PC-9 (cell line): ENCODE data around the gene MAMLD1. TPM values are rescaled to one million over a fixed set of nuclear protein-coding genes. Genes with fewer than 3 reads are reported as not detected.

ENCODE experiments used
- BruUV-seq: library from RNA; stranded (reverse); fragments of 400-500 nt; replicated peaks from 2 replicates; lab custom pipeline; 2021; lab: Mats Ljungman, UMichigan
- CTCF ChIA-PET: fragments of 300-600 bp; sonication (Branson Sonifier 250); formaldehyde crosslinking; loops from one replicate; lab custom pipeline; 2022; ENCODE audit warnings: antibody characterized with exemption; lab: Charles Lee
- POLR2A ChIA-PET: fragments of 300-600 bp; sonication (Branson Sonifier 250); formaldehyde crosslinking; loops from one replicate; lab custom pipeline; 2022; ENCODE audit warnings: antibody characterized with exemption; ENCODE audit not compliant: unreplicated experiment; lab: Charles Lee
- DNase-seq, 2 experiments: peaks; one replicate each; pipeline versions ENCODE4 v3.0.0 to v3.0.0-alpha.2; 2015 to 2022; ENCODE audit warnings: mixed read lengths in 1 of 2
- H2AFZ ChIP-seq: fragments of 200-600 bp; sonication (generic); 2 replicates; pipeline ENCODE4 v1.8.1; 2017; ENCODE audit warnings: antibody characterized with exemption
- H3F3A ChIP-seq: fragments of 200-600 bp; sonication (generic); 2 replicates; pipeline ENCODE4 v1.8.1; 2017; ENCODE audit warnings: antibody characterized with exemption, mild to moderate bottlenecking, low read depth; ENCODE audit not compliant: insufficient read depth
- H3K27ac ChIP-seq: fragments of 200-600 bp; sonication (generic); 2 replicates; pipeline ENCODE4 v1.6.1; 2016; ENCODE audit warnings: mixed run types
- H3K27me3 ChIP-seq: fragments of 200-600 bp; sonication (generic); 2 replicates; pipeline ENCODE4 v1.6.1; 2016; ENCODE audit warnings: low read depth, mixed run types; ENCODE audit not compliant: insufficient read depth
- H3K36me3 ChIP-seq: fragments of 200-600 bp; sonication (generic); 2 replicates; pipeline ENCODE4 v1.6.1; 2016; ENCODE audit warnings: low read depth, mixed run types
- H3K4me1 ChIP-seq: fragments of 200-600 bp; sonication (generic); replicated peaks from 2 replicates; pipeline ENCODE4 v1.6.1; 2016; ENCODE audit warnings: mixed run types; ENCODE audit not compliant: insufficient read depth
- H3K4me2 ChIP-seq: fragments of 200-600 bp; sonication (generic); 2 replicates; pipeline ENCODE4 v1.6.1; 2017; ENCODE audit warnings: mixed run types
- H3K4me3 ChIP-seq: fragments of 200-600 bp; sonication (generic); 2 replicates; pipeline ENCODE4 v1.6.1; 2016; ENCODE audit warnings: mixed run types
- H3K79me2 ChIP-seq: fragments of 200-600 bp; sonication (generic); 2 replicates; pipeline ENCODE4 v1.6.1; 2017; ENCODE audit warnings: low read depth, mixed run types
- H3K9me2 ChIP-seq: fragments of 200-600 bp; sonication (generic); 2 replicates; pipeline ENCODE4 v1.8.1; 2017; ENCODE audit warnings: mild to moderate bottlenecking; ENCODE audit not compliant: insufficient read depth
- H3K9me3 ChIP-seq: fragments of 200-600 bp; sonication (generic); 2 replicates; pipeline ENCODE4 v1.8.1; 2016; ENCODE audit warnings: low read depth; ENCODE audit not compliant: insufficient read depth
- H4K20me1 ChIP-seq: fragments of 200-600 bp; sonication (generic); 2 replicates; pipeline ENCODE4 v1.8.1; 2017; ENCODE audit not compliant: insufficient read depth
- EZH2 ChIP-seq: fragments of 200-600 bp; sonication (generic); IDR thresholded peaks from 2 replicates; pipeline ENCODE4 v1.8.0; 2017; ENCODE audit warnings: antibody characterized with exemption, low read depth
- intact Hi-C: fragments of 100-400 bp; cut with micrococcal nuclease; formaldehyde crosslinking; loops from one replicate; pipeline ENCODE4 v1.10.0; 2022; ENCODE audit not compliant: unreplicated experiment
- total RNA-seq: library from RNA; stranded (reverse); gene quantifications from 2 replicates; pipeline ENCODE4 v1.2.3, GENCODE V29; 2021
- TF ChIP-seq, protein P1 (sequence below): fragments of 200-600 bp; sonication (generic); conservative IDR thresholded peaks from 2 replicates; pipeline ENCODE4 v1.6.1; 2017; ENCODE audit warnings: mixed run types, antibody characterized with exemption, mild to moderate bottlenecking, moderate library complexity

Gene MAMLD1
- total RNA-seq, 1 experiment from 2014 or later = 2.5 TPM

DNA sequence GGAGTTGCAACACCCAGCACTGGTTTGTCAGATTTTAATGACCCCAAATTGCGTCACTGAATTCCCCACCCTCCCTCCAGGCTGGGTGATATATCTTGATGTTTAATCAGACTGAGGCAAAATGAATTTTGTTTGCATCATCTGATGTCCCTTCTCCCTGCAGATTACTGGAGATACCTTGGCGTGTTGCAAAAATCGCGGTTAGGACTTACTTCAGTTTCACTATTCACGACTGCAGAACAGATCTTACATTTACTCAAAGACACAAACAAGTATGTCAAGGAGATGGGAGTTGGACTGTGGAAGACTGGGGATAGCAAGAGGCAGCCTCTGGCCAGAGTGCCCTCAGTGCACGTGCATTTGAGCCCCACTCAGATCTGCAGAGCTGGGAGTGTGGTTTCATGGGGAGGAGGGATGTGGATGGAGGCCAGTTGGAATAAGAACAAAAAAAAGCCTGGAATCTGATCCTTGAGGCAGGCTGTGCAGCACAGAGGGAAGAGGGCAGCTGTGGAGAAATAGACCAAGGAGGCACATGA, 113.1 kb downstream of the MAMLD1 start:
- Histone ChIP-seq H3K4me2 (no peak overlapping the region), H3K36me3 (no peaks in the 10 kb centered on the region), H3K9me3 (no peaks in the 10 kb centered on the region), H3K4me3 (no peak overlapping the region), H3K27ac (peak overlapping the region; percentile 21; the same call in 1 of the 2 replicates), H3K4me1 (peaks cover 9% of the 10 kb centered on the region; the same call in 1 of the 2 replicates), H3K79me2 (no peaks in the 10 kb centered on the region), H3K9me2 (no peaks in the 10 kb centered on the region), H2AFZ (no peak overlapping the region), H3K27me3 (no peaks in the 10 kb centered on the region), H4K20me1 (no peaks in the 10 kb centered on the region), H3F3A (no peaks in the 10 kb centered on the region)
- CTCF ChIA-PET = no interaction called here
- intact Hi-C loops = no loop called here
- no peak for DNase-seq
- BruUV-seq = no TSS peak
- POLR2A ChIA-PET = no interaction called here
- TF ChIP-seq, protein P1, sequence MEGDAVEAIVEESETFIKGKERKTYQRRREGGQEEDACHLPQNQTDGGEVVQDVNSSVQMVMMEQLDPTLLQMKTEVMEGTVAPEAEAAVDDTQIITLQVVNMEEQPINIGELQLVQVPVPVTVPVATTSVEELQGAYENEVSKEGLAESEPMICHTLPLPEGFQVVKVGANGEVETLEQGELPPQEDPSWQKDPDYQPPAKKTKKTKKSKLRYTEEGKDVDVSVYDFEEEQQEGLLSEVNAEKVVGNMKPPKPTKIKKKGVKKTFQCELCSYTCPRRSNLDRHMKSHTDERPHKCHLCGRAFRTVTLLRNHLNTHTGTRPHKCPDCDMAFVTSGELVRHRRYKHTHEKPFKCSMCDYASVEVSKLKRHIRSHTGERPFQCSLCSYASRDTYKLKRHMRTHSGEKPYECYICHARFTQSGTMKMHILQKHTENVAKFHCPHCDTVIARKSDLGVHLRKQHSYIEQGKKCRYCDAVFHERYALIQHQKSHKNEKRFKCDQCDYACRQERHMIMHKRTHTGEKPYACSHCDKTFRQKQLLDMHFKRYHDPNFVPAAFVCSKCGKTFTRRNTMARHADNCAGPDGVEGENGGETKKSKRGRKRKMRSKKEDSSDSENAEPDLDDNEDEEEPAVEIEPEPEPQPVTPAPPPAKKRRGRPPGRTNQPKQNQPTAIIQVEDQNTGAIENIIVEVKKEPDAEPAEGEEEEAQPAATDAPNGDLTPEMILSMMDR = no peak
- TF ChIP-seq EZH2 = no peak

DNA sequence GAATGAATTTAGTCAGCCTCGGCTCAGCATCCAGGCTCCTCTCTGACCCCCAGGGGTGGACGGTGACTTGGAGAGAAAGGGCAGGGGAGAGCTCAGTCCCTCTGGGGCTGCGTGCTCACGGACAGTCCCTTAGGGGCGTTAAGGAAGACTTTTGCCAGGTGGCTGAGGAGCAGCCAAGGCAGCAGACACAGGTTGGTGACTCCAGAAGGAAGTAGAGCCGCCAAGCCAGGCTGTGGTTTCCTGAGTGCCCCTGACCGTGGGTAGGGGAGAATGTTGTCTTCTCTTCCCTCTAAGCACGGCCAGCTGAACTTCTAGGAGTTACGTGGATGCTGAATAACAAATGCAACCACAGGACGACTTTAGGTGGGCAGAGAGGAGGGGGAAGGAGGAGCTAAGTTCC, 114.3 kb downstream of the MAMLD1 start:
- BruUV-seq = no TSS peak
- no peaks in the 10 kb centered on the region for H3K36me3 ChIP-seq
- H3F3A ChIP-seq = peaks cover 7% of the 10 kb centered on the region
- no peak overlapping the region for H3K4me2 ChIP-seq
- H3K27me3 ChIP-seq = no peaks in the 10 kb centered on the region
- peaks cover 13% of the 10 kb centered on the region for H3K4me1 ChIP-seq
- no peaks in the 10 kb centered on the region for H3K9me2 ChIP-seq
- H4K20me1 ChIP-seq = no peaks in the 10 kb centered on the region
- no peak overlapping the region for H3K27ac ChIP-seq
- no peak for DNase-seq
- no peaks in the 10 kb centered on the region for H3K9me3 ChIP-seq
- TF ChIP-seq, protein P1 = no peak
- no peak for TF ChIP-seq EZH2
- no peak overlapping the region for H3K4me3 ChIP-seq
- intact Hi-C loops = no loop called here
- no peak overlapping the region for H2AFZ ChIP-seq
- ChIA-PET CTCF (no interaction called here), POLR2A (no interaction called here)
- H3K79me2 ChIP-seq = no peaks in the 10 kb centered on the region

DNA sequence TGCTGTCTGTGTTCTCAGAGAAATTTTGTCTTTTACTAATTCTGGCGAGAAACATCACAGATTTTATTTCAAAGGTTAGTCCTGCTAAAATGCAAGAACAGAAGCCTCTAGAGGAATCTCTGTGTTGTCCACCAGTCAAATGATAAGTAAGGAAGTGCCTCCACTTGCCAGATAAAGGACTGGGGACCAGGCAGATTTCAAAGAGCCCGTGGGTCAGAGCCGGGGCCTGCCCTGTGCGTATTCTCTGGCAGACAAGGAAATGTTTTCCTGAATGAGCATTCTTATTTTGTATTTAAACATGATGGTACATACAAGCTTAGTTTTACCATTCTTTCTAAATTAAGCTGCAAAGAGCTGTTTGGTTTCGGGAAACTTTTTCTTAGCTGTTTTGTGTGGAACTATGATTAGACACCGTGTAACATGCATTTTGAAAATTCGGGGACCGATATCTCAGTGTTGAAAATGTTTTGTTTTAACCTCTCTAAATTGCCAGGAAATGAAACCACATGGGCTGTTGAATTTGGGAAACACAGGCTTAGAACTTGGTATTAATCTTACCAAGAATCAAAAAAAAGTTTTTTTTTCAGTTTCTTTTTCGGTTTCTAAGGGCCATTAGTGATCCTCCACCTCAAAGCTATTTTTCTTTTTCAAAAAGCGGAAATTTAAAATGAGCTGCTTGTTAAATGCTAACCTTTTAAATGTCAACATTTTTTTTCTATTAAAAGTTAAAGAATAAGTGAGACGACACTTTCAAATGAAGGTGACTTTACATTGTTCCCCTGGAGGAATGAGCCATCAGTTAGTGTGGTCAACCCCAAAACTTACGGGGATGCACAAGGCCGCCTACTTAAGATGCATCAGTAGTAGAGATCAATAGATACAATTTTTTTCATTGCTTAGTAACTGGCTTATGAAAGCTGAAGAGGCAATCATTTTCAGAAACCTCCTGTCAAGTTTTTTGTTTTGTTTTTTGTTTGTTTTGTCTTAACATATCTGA, 115.7 kb downstream of the MAMLD1 start:
- BruUV-seq = no TSS peak
- intact Hi-C loops = no loop called here

More for the DNA sequence above, 115.7 kb downstream of the MAMLD1 start:
- Histone ChIP-seq H3K27ac (no peak overlapping the region), H3K4me3 (no peak overlapping the region), H3F3A (peaks cover 18% of the 10 kb centered on the region), H4K20me1 (no peaks in the 10 kb centered on the region), H3K36me3 (no peaks in the 10 kb centered on the region), H3K27me3 (no peaks in the 10 kb centered on the region), H2AFZ (no peak overlapping the region), H3K9me3 (no peaks in the 10 kb centered on the region), H3K79me2 (no peaks in the 10 kb centered on the region), H3K9me2 (no peaks in the 10 kb centered on the region), H3K4me1 (peaks cover 26% of the 10 kb centered on the region), H3K4me2 (no peak overlapping the region)
- ChIA-PET POLR2A (no interaction called here), CTCF (no interaction called here)
- TF ChIP-seq, protein P1 = no peak
- TF ChIP-seq EZH2 = no peak
- DNase-seq = no peak
